Immature natural killer cell (primary cell): ENCODE measurements around the gene CNOT10. TPM values are rescaled to one million over a fixed set of nuclear protein-coding genes. Genes with fewer than 3 reads are reported as not detected.
A peak's percentile ranks its signal among the peaks of the same experiment; 100 is the strongest.

Experiments
- DNase-seq, 3 donors: peaks; one replicate each; pipeline ENCODE4 v3.0.0; 2022; ENCODE audit warnings: mixed read lengths in 1 of 3
- H3K27ac Mint-ChIP-seq, 6 donors: one replicate each; pipeline ENCODE4 v1.8.0; 2020; ENCODE audit warnings: mixed read lengths in 6 of 6, mild to moderate bottlenecking in 5 of 6, inconsistent platforms in 4 of 6, moderate library complexity in 3 of 6
- H3K27me3 Mint-ChIP-seq, 3 donors: one replicate each; pipeline ENCODE4 v1.8.0; 2020 to 2021; ENCODE audit warnings: low read depth in 3 of 3, mild to moderate bottlenecking in 3 of 3, mixed read lengths in 3 of 3, moderate library complexity in 3 of 3, inconsistent platforms in 1 of 3
- H3K36me3 Mint-ChIP-seq, 3 donors: one replicate each; pipeline ENCODE4 v1.8.0; 2020; ENCODE audit warnings: mixed read lengths in 3 of 3, inconsistent platforms in 2 of 3, mild to moderate bottlenecking in 2 of 3
- H3K4me1 Mint-ChIP-seq, 2 donors: one replicate each; pipeline ENCODE4 v1.8.0; 2020; ENCODE audit warnings: inconsistent platforms in 2 of 2, mild to moderate bottlenecking in 2 of 2, mixed read lengths in 2 of 2, moderate library complexity in 1 of 2
- H3K4me3 Mint-ChIP-seq, 5 donors: one replicate each; pipeline ENCODE4 v1.8.0; 2020; ENCODE audit warnings: mild to moderate bottlenecking in 5 of 5, mixed read lengths in 5 of 5, inconsistent platforms in 3 of 5, moderate library complexity in 3 of 5
- H3K9me3 Mint-ChIP-seq, 6 donors: one replicate each; pipeline ENCODE4 v1.8.0; 2020; ENCODE audit warnings: mild to moderate bottlenecking in 6 of 6, mixed read lengths in 6 of 6, inconsistent platforms in 4 of 6, moderate library complexity in 3 of 6
- polyA plus RNA-seq, 3 donors: library from polyadenylated mRNA; unstranded; fragments of 300-500 nt; fragmentation: Illumina TruSeq; gene quantifications; one replicate each; pipeline ENCODE4 v1.2.3, GENCODE V29; 2021

Gene CNOT10
- polyA plus RNA-seq, 3 donors from 2014 or later: 23.6 to 36.7 (median 26.6) TPM

GRCh38 chr3:32819551-32820348 is 134.8 kb downstream of the CNOT10 start:
- Mint-ChIP-seq H3K27ac (no peak overlapping the region), H3K27me3 (peaks cover 11 to 16% (median 14%) of the 10 kb centered on the region in 3 donors)
- DNase-seq: no peak

DNA sequence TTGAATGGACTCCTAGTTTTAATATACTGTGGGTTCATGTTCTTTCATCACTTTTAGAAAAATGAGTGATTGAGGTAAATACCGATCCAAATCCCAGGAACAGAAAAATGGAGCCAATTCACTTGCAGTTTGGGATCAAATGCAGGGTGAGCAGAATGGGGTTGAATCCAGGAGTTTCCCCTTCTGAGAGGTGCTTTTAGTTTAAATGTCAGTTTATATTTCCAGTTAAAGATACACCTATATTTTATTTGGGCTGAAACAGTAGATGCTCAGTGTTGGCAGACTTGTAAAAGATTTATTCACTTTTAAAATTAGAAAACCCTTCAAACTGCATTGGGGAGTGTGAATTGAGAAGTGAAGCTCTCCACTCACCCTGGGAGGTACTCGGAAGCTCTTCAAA is 135.4 kb downstream of the CNOT10 start:
- Mint-ChIP-seq H3K4me1 (peaks cover 0 to 3% of the 10 kb centered on the region in 2 donors), H3K36me3 (peaks cover 0 to 3% (median 0%) of the 10 kb centered on the region in 3 donors), H3K27me3 (peaks cover 10 to 14% (median 13%) of the 10 kb centered on the region in 3 donors), H3K27ac (no peak overlapping the region), H3K9me3 (no peaks in the 10 kb centered on the region), H3K4me3 (no peak overlapping the region)
- DNase-seq: no peak

More at GRCh38 chr3:32819551-32820348, 134.8 kb downstream of the CNOT10 start:
- peaks cover 0 to 4% (median 0%) of the 10 kb centered on the region in 3 donors for H3K36me3 Mint-ChIP-seq
- no peaks in the 10 kb centered on the region for H3K9me3 Mint-ChIP-seq
- H3K4me1 Mint-ChIP-seq: peaks cover 0 to 3% of the 10 kb centered on the region in 2 donors
- H3K4me3 Mint-ChIP-seq: peak overlapping the region in 3 of 5 donors; percentile 36 to 51 (median 47)

- Mint-ChIP-seq H3K9me3 (no peaks in the 10 kb centered on the region), H3K4me3 (no peak overlapping the region), H3K27me3 (peaks cover 5 to 12% (median 9%) of the 10 kb centered on the region in 3 donors), H3K27ac (no peak overlapping the region), H3K4me1 (no peaks in the 10 kb centered on the region), H3K36me3 (no peaks in the 10 kb centered on the region)
- DNase-seq: no peak
Observed at GRCh38 chr3:32820971-32821685, 136.1 kb downstream of the CNOT10 start.

- DNase-seq: no peak
- Mint-ChIP-seq H3K9me3 (no peaks in the 10 kb centered on the region), H3K27ac (no peak overlapping the region), H3K27me3 (peaks cover 5 to 12% (median 9%) of the 10 kb centered on the region in 3 donors), H3K4me3 (no peak overlapping the region), H3K36me3 (no peaks in the 10 kb centered on the region), H3K4me1 (no peaks in the 10 kb centered on the region)
Observed at GRCh38 chr3:32821686-32822296, 136.8 kb downstream of the CNOT10 start.

- Mint-ChIP-seq H3K4me3 (no peak overlapping the region), H3K4me1 (no peaks in the 10 kb centered on the region), H3K27me3 (peaks cover 5 to 12% (median 9%) of the 10 kb centered on the region in 3 donors), H3K9me3 (no peaks in the 10 kb centered on the region), H3K27ac (no peak overlapping the region), H3K36me3 (no peaks in the 10 kb centered on the region)
- DNase-seq: no peak
Observed at GRCh38 chr3:32822609-32823498, 137.9 kb downstream of the CNOT10 start.

Other genes with a start within 250 kb of the CNOT10 start
- 100 to 1,000 TPM in 2 of 3 donors, 10 to 100 TPM in 1; 92.6 to 153 (median 114) TPM for gene CMTM6, start 182.3 kb upstream of the CNOT10 start, polyA plus RNA-seq
- 10 to 100 TPM; 25.4 to 30.8 (median 26.8) TPM for gene DYNC1LI1, start 114.3 kb upstream of the CNOT10 start, polyA plus RNA-seq
- gene TRIM71, start 132.8 kb downstream of the CNOT10 start, polyA plus RNA-seq: not detected